GM23338 (cell line): ENCODE data around the gene CCDC92. TPM values are rescaled to one million over a fixed set of nuclear protein-coding genes. Genes with fewer than 3 reads are reported as not detected.

Source experiments
- ATAC-seq: fragments of 200-7000 bp; cut with Tn5 transposase; 3 replicates; pipeline ENCODE4 v1.9.1; 2020
- DNase-seq: peaks from one replicate; pipeline ENCODE4 v3.0.0-alpha.2; 2015; ENCODE audit warnings: low spot score
- H2AFZ ChIP-seq: fragments of 200-600 bp; sonication (generic); 2 replicates; pipeline ENCODE4 v1.8.0; 2016; ENCODE audit warnings: antibody characterized with exemption, mild to moderate bottlenecking, moderate library complexity
- H3F3A ChIP-seq: fragments of 200-600 bp; sonication (generic); replicated peaks from 2 replicates; pipeline ENCODE4 v1.8.0; 2017; ENCODE audit warnings: antibody characterized with exemption, mixed run types, low read depth
- H3K27ac ChIP-seq: fragments of 200-600 bp; sonication (generic); 2 replicates; pipeline ENCODE4 v1.6.1; 2016; ENCODE audit warnings: low read depth
- H3K27me3 ChIP-seq: fragments of 200-600 bp; sonication (generic); 2 replicates; pipeline ENCODE4 v1.8.0; 2016; ENCODE audit warnings: mild to moderate bottlenecking, mixed run types, moderate library complexity; ENCODE audit not compliant: insufficient read depth
- H3K36me3 ChIP-seq: fragments of 200-600 bp; sonication (generic); 2 replicates; pipeline ENCODE4 v1.8.0; 2016; ENCODE audit warnings: mild to moderate bottlenecking; ENCODE audit not compliant: insufficient read depth
- H3K4me1 ChIP-seq: fragments of 200-600 bp; sonication (generic); 2 replicates; pipeline ENCODE4 v1.8.0; 2016; ENCODE audit warnings: mild to moderate bottlenecking, moderate library complexity; ENCODE audit not compliant: insufficient read depth
- H3K4me2 ChIP-seq: fragments of 200-600 bp; sonication (generic); 2 replicates; pipeline ENCODE4 v1.7.1; 2017; ENCODE audit warnings: mixed run types
- H3K4me3 ChIP-seq: fragments of 200-600 bp; sonication (generic); 2 replicates; pipeline ENCODE4 v1.6.1; 2016; ENCODE audit warnings: mixed run types
- H3K79me2 ChIP-seq: fragments of 200-600 bp; sonication (generic); replicated peaks from 2 replicates; pipeline ENCODE4 v1.8.0; 2017; ENCODE audit warnings: mild to moderate bottlenecking; ENCODE audit not compliant: insufficient read depth
- H3K9me2 ChIP-seq: fragments of 200-600 bp; sonication (generic); 2 replicates; pipeline ENCODE4 v1.8.0; 2017; ENCODE audit not compliant: insufficient read depth
- H4K20me1 ChIP-seq: fragments of 200-600 bp; sonication (generic); replicated peaks from 2 replicates; pipeline ENCODE4 v1.8.0; 2017; ENCODE audit warnings: mild to moderate bottlenecking; ENCODE audit not compliant: insufficient read depth
- H3K27ac Mint-ChIP-seq: 2 replicates; pipeline ENCODE4 v1.8.0; 2020; ENCODE audit warnings: inconsistent platforms, mild to moderate bottlenecking, moderate library complexity, mixed read lengths
- H3K27me3 Mint-ChIP-seq: 3 replicates; pipeline ENCODE4 v1.8.0; 2022; ENCODE audit warnings: low read depth, mild to moderate bottlenecking, moderate library complexity, mixed read lengths, inconsistent platforms; ENCODE audit not compliant: insufficient read depth, poor library complexity
- H3K36me3 Mint-ChIP-seq: 3 replicates; pipeline ENCODE4 v1.8.0; 2021; ENCODE audit warnings: low read depth, mild to moderate bottlenecking, inconsistent platforms, moderate library complexity, mixed read lengths
- H3K4me1 Mint-ChIP-seq: 3 replicates; pipeline ENCODE4 v1.8.0; 2020; ENCODE audit warnings: mild to moderate bottlenecking, inconsistent platforms, mixed read lengths
- H3K4me3 Mint-ChIP-seq: 3 replicates; pipeline ENCODE4 v1.8.0; 2021; ENCODE audit warnings: moderate library complexity, mild to moderate bottlenecking, inconsistent platforms, mixed read lengths
- H3K9me3 Mint-ChIP-seq: 3 replicates; pipeline ENCODE4 v1.8.0; 2020; ENCODE audit warnings: moderate library complexity, mild to moderate bottlenecking, inconsistent platforms, mixed read lengths
- CREB1 ChIP-seq: fragments of 250-450 bp; sonication (Bioruptor Pico); IDR thresholded peaks from 2 replicates; pipeline ENCODE4 v1.5.0; 2020; ENCODE audit warnings: low read depth, mild to moderate bottlenecking, moderate library complexity
- ETS1 ChIP-seq: IDR thresholded peaks from 2 replicates; pipeline ENCODE4 v1.6.1; 2016; ENCODE audit warnings: antibody characterized with exemption
- EZH2 ChIP-seq: fragments of 200-600 bp; sonication (generic); IDR thresholded peaks from one replicate; pipeline ENCODE4 v1.8.0; 2017; ENCODE audit warnings: antibody characterized with exemption, mild to moderate bottlenecking, low read depth; ENCODE audit not compliant: unreplicated experiment
- JUNB ChIP-seq: IDR thresholded peaks from one replicate; pipeline ENCODE4 v1.6.1; 2016; ENCODE audit warnings: antibody characterized with exemption; ENCODE audit not compliant: unreplicated experiment
- NANOG ChIP-seq: IDR thresholded peaks from 2 replicates; pipeline ENCODE4 v1.6.1; 2016; ENCODE audit warnings: antibody characterized with exemption, borderline replicate concordance
- POLR2AphosphoS5 ChIP-seq: IDR thresholded peaks from 2 replicates; pipeline ENCODE4 v1.6.1; 2016; ENCODE audit warnings: antibody characterized with exemption, low read depth
- REST ChIP-seq: IDR thresholded peaks from one replicate; pipeline ENCODE4 v1.6.1; 2018; ENCODE audit warnings: antibody characterized with exemption; ENCODE audit not compliant: unreplicated experiment
- ZNF331 ChIP-seq: fragments of 250-450 bp; sonication (Bioruptor Pico); IDR thresholded peaks from 2 replicates; pipeline ENCODE4 v1.5.0; 2020; ENCODE audit warnings: low read depth, mild to moderate bottlenecking, moderate library complexity
- polyA plus RNA-seq: library from polyadenylated mRNA; unstranded; fragments of >200 nt; fragmentation: Nextera tagmentation; extraction: Ambion mirVana; gene quantifications from 2 replicates; pipeline ENCODE4 v1.2.1, GENCODE V29; 2016
- total RNA-seq: library from RNA; depleted of rRNA; stranded (reverse); fragments of >200 nt; shearing (Covaris generic); gene quantifications from 2 replicates; pipeline ENCODE4 v1.2.3, GENCODE V29; 2014
- TF ChIP-seq, protein P1 (sequence below), 2 experiments: fragments of 200-600 bp in 1 of 2; sonication (generic) in 1 of 2; conservative IDR thresholded peaks; 2 replicates each; pipeline versions ENCODE4 v1.5.1 to v1.6.1; 2016 to 2017; ENCODE audit warnings: antibody characterized with exemption in 2 of 2, low read depth in 2 of 2, mild to moderate bottlenecking in 2 of 2, moderate library complexity in 1 of 2

CCDC92 gene
- total and polyA plus RNA-seq, 2 experiments from 2014 or later, result 0.08 to 0.31 TPM

- Histone ChIP-seq H3K4me2 (no peak overlapping the region), H3K27me3 (peaks cover 100% of the 10 kb centered on the region), H4K20me1 (peaks cover 14% of the 10 kb centered on the region), H3F3A (no peaks in the 10 kb centered on the region), H3K4me3 (no peak overlapping the region), H3K36me3 (no peaks in the 10 kb centered on the region), H3K9me2 (no peaks in the 10 kb centered on the region), H2AFZ (no peak overlapping the region), H3K27ac (no peak overlapping the region), H3K79me2 (no peaks in the 10 kb centered on the region), H3K4me1 (no peaks in the 10 kb centered on the region)
- H3K4me3 Mint-ChIP-seq, result no peak overlapping the region
- TF ChIP-seq JUNB (no peak), EZH2 (no peak), CREB1 (no peak), POLR2AphosphoS5 (no peak)
- no peak overlapping the region for H3K27ac Mint-ChIP-seq
- H3K36me3 Mint-ChIP-seq, result no peaks in the 10 kb centered on the region
- no peak for ATAC-seq
- H3K27me3 Mint-ChIP-seq, result peaks cover 65% of the 10 kb centered on the region
- no peaks in the 10 kb centered on the region; the same call in 2 of the 3 replicates for H3K4me1 Mint-ChIP-seq
- no peak for DNase-seq
- H3K9me3 Mint-ChIP-seq, result no peaks in the 10 kb centered on the region
Measured at GRCh38 chr12:123960856-123961255, 11.8 kb downstream of the CCDC92 start.

GRCh38 chr12:123960029-123960735 lies 12.4 kb downstream of the CCDC92 start:
- no peaks in the 10 kb centered on the region for H3K4me1 ChIP-seq
- peaks cover 100% of the 10 kb centered on the region for H3K27me3 ChIP-seq
- Mint-ChIP-seq H3K4me3 (no peak overlapping the region), H3K27ac (no peak overlapping the region), H3K4me1 (no peaks in the 10 kb centered on the region; the same call in 2 of the 3 replicates), H3K36me3 (no peaks in the 10 kb centered on the region), H3K9me3 (no peaks in the 10 kb centered on the region), H3K27me3 (peaks cover 58% of the 10 kb centered on the region)
- no peaks in the 10 kb centered on the region for H3K9me2 ChIP-seq
- no peaks in the 10 kb centered on the region for H3K36me3 ChIP-seq
- no peaks in the 10 kb centered on the region for H3F3A ChIP-seq
- no peaks in the 10 kb centered on the region for H3K79me2 ChIP-seq
- H4K20me1 ChIP-seq, result peaks cover 7% of the 10 kb centered on the region; the same call in 1 of the 2 replicates
- ATAC-seq (no peak), DNase-seq (no peak)
- no peak overlapping the region for H3K4me2 ChIP-seq
- no peak overlapping the region for H2AFZ ChIP-seq
- H3K27ac ChIP-seq, result no peak overlapping the region
- H3K4me3 ChIP-seq, result no peak overlapping the region
- TF ChIP-seq JUNB (no peak), EZH2 (no peak), POLR2AphosphoS5 (no peak), NANOG (no peak), REST (no peak), ZNF331 (CRISPR knock-in tag) (no peak), ETS1 (no peak), CREB1 (no peak)
- TF ChIP-seq, protein P1, sequence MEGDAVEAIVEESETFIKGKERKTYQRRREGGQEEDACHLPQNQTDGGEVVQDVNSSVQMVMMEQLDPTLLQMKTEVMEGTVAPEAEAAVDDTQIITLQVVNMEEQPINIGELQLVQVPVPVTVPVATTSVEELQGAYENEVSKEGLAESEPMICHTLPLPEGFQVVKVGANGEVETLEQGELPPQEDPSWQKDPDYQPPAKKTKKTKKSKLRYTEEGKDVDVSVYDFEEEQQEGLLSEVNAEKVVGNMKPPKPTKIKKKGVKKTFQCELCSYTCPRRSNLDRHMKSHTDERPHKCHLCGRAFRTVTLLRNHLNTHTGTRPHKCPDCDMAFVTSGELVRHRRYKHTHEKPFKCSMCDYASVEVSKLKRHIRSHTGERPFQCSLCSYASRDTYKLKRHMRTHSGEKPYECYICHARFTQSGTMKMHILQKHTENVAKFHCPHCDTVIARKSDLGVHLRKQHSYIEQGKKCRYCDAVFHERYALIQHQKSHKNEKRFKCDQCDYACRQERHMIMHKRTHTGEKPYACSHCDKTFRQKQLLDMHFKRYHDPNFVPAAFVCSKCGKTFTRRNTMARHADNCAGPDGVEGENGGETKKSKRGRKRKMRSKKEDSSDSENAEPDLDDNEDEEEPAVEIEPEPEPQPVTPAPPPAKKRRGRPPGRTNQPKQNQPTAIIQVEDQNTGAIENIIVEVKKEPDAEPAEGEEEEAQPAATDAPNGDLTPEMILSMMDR (conservative IDR thresholded peaks at IDR 0.05; ENCODE audit: low read depth in 2 of 2), result no peak
